ENCODE measurements around the gene GCM1.

DNA sequence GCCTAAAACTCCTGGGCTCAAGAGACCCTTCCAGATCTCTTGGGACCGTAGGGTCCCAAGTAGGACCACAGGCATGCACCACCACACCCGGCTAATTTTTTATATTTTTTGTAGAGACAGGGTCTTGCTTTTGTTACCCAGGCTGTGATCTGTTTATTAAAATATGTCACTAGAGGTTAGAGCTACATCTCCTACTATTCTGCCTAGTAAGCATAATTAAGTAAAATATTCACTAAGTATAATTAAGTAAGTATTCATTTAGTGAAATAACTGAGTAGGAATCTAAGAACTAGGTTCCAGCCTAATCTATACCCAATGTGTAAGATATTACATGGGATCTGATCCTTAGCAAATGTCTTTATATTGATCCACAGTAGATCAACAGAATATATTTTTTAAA, 40.2 kb upstream of the GCM1 start:
- TF ChIP-seq, protein P1, sequence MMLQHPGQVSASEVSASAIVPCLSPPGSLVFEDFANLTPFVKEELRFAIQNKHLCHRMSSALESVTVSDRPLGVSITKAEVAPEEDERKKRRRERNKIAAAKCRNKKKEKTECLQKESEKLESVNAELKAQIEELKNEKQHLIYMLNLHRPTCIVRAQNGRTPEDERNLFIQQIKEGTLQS (IDR thresholded peaks at IDR 0.05): no peak
- TF ChIP-seq EGR1 (IDR thresholded peaks at IDR 0.05; ENCODE audit: low read depth in 2 of 2) (no peak), RXRA (IDR thresholded peaks at IDR 0.05) (no peak), FOXA2 (IDR thresholded peaks at IDR 0.05) (no peak), HNF4G (IDR thresholded peaks at IDR 0.05) (no peak)
- TF ChIP-seq, protein P2, sequence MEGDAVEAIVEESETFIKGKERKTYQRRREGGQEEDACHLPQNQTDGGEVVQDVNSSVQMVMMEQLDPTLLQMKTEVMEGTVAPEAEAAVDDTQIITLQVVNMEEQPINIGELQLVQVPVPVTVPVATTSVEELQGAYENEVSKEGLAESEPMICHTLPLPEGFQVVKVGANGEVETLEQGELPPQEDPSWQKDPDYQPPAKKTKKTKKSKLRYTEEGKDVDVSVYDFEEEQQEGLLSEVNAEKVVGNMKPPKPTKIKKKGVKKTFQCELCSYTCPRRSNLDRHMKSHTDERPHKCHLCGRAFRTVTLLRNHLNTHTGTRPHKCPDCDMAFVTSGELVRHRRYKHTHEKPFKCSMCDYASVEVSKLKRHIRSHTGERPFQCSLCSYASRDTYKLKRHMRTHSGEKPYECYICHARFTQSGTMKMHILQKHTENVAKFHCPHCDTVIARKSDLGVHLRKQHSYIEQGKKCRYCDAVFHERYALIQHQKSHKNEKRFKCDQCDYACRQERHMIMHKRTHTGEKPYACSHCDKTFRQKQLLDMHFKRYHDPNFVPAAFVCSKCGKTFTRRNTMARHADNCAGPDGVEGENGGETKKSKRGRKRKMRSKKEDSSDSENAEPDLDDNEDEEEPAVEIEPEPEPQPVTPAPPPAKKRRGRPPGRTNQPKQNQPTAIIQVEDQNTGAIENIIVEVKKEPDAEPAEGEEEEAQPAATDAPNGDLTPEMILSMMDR (IDR thresholded peaks at IDR 0.05; ENCODE audit: low read depth, low read length, missing input control): no peak

All from liver (tissue), 3 donors.